ENCODE results near the gene KCNQ4. TPM values are rescaled to one million over a fixed set of nuclear protein-coding genes. Genes with fewer than 3 reads are reported as not detected.

The KCNQ4 gene
- total and polyA plus RNA-seq, 2 donors (not counting 1 experiment from before 2014, with no cell fraction given) = 0.16 to 0.20 TPM

DNA sequence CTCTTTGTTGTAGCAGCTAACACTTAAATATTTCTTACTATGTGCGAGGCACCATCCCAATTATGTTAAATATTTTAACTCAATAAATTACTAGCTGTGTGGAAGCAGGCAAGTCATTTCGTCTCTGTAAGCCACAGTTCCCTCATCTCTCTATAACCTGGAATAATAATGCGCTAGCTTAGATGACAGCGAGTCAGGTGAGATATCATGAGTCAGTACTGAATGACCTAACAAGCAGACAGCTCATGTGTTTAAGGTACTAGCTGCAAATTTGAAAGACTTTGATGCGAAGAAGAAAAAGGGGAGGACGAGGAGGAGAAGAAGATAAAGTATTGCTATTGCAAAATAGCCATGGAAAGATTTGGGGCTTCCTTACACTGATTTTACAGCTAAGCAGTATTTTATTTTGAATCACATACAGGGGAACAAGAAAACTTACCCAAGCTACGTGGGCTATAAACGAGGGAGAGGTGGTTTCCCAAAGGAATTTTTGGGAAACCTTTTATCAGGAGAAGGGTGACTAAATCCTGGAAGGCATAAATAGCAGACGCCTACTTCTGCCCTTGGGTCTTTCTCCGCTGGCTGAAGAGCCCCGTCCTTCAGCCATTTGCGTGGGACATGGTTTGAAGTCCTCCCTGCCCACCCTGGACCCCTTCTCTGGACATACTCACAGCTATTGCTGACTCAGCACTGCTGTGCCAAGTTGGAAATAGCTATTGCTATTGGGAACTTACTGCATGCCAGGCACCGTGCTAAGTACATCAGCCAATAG lies 69.7 kb downstream of the KCNQ4 start:
- no peak overlapping the region for H3K27ac Mint-ChIP-seq
- ATAC-seq (ENCODE audit: low read depth) = no peak
- intact Hi-C loops (cut with micrococcal nuclease) = loop anchor here (5.0 kb wide), 1 partner anchor 711 kb away; no protein-coding TSS in a partner anchor

DNA sequence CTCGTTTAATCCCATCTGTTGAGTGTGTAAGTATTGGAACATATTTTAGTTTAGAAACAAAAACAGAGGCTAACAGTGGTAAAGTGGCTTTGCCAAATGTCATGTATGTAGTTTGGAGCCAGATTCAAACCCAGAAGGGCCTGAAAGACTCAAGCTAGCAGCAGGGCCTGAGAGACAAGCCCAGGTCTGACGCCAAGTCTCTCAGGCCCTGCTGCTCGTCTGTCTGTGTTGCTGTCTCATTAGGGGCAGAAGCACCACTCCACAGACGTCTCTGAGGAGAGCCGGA lies 70.2 kb downstream of the KCNQ4 start:
- Histone ChIP-seq H3K9me3 (ENCODE audit: control extremely low read depth in 1 of 3, control insufficient read depth in 2 of 3, insufficient read depth in 1 of 3, low read length in 2 of 3) (no peaks in the 10 kb centered on the region), H3K36me3 (replicated peaks in 1 of 2; ENCODE audit: control extremely low read depth in 1 of 2, control insufficient read depth in 1 of 2, extremely low read depth in 1 of 2, insufficient read depth in 2 of 2, low read length in 1 of 2) (no peaks in the 10 kb centered on the region), H3K9ac (ENCODE audit: low read length) (no peak overlapping the region), H2AFZ (ENCODE audit: insufficient read depth, low read depth, low read length, poor library complexity, severe bottlenecking) (no peak overlapping the region), H3K4me3 (ENCODE audit: control extremely low read depth in 1 of 5, extremely low read depth in 1 of 5, insufficient read depth in 1 of 5, low read depth in 2 of 5, low read length in 4 of 5) (no peak overlapping the region), H3K79me2 (ENCODE audit: control insufficient read depth, insufficient read depth, low read length) (no peaks in the 10 kb centered on the region), H3K4me2 (replicated peaks; ENCODE audit: low read depth, low read length, poor library complexity, severe bottlenecking) (no peak overlapping the region), H4K20me1 (ENCODE audit: control insufficient read depth, insufficient read depth, low read length, poor library complexity, severe bottlenecking) (no peaks in the 10 kb centered on the region), H3K4me1 (ENCODE audit: control insufficient read depth in 2 of 2, insufficient read depth in 2 of 2, low read length in 2 of 2) (peaks cover 4% of the 10 kb centered on the region in 2 donors), H3K27ac (ENCODE audit: low read length in 2 of 2) (no peak overlapping the region), H3K27me3 (replicated peaks in 1 of 4; ENCODE audit: control extremely low read depth in 1 of 4, control insufficient read depth in 3 of 4, insufficient read depth in 4 of 4, low read length in 3 of 4) (peaks cover 0 to 17% (median 1%) of the 10 kb centered on the region in 4 experiments)
- CTCF ChIA-PET = interaction anchor here (0.9 to 8.7 kb wide), 7 partner anchors 9 to 262 kb away, joined by 3 to 193 read pairs (median 4); no protein-coding TSS in a partner anchor
- Mint-ChIP-seq H3K4me1 (peaks cover 6% of the 10 kb centered on the region), H3K27me3 (peaks cover 9% of the 10 kb centered on the region), H3K27ac (no peak overlapping the region), H3K9me3 (ENCODE audit: insufficient read depth) (no peaks in the 10 kb centered on the region), H3K4me3 (no peak overlapping the region)
- ATAC-seq (ENCODE audit: low read depth) = no peak
- no peak for DNase-seq
- 92% methylated on average over 5 of the region's 5 CpGs for WGBS (ENCODE audit: insufficient coverage)
- POLR2A ChIA-PET = no interaction called here
- intact Hi-C loops (cut with micrococcal nuclease) = loop anchor here (5.0 kb wide), 1 partner anchor 712 kb away; no protein-coding TSS in a partner anchor
- no peak for TF ChIP-seq EZH2 (IDR thresholded peaks at IDR 0.05; ENCODE audit: borderline replicate concordance, insufficient read depth, low read depth, low read length, poor library complexity, severe bottlenecking)
- TF ChIP-seq, protein P1, sequence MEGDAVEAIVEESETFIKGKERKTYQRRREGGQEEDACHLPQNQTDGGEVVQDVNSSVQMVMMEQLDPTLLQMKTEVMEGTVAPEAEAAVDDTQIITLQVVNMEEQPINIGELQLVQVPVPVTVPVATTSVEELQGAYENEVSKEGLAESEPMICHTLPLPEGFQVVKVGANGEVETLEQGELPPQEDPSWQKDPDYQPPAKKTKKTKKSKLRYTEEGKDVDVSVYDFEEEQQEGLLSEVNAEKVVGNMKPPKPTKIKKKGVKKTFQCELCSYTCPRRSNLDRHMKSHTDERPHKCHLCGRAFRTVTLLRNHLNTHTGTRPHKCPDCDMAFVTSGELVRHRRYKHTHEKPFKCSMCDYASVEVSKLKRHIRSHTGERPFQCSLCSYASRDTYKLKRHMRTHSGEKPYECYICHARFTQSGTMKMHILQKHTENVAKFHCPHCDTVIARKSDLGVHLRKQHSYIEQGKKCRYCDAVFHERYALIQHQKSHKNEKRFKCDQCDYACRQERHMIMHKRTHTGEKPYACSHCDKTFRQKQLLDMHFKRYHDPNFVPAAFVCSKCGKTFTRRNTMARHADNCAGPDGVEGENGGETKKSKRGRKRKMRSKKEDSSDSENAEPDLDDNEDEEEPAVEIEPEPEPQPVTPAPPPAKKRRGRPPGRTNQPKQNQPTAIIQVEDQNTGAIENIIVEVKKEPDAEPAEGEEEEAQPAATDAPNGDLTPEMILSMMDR (IDR thresholded peaks at IDR 0.05) = no peak

More for the DNA sequence above, 69.7 kb downstream of the KCNQ4 start:
- H3K4me3 ChIP-seq (ENCODE audit: control extremely low read depth in 1 of 5, extremely low read depth in 1 of 5, insufficient read depth in 1 of 5, low read depth in 2 of 5, low read length in 4 of 5) = no peak overlapping the region
- no peaks in the 10 kb centered on the region for H4K20me1 ChIP-seq (ENCODE audit: control insufficient read depth, insufficient read depth, low read length, poor library complexity, severe bottlenecking)
- no peak overlapping the region for H3K4me2 ChIP-seq (replicated peaks; ENCODE audit: low read depth, low read length, poor library complexity, severe bottlenecking)
- peaks cover 0 to 15% (median 0%) of the 10 kb centered on the region in 4 experiments for H3K27me3 ChIP-seq (replicated peaks in 1 of 4; ENCODE audit: control extremely low read depth in 1 of 4, control insufficient read depth in 3 of 4, insufficient read depth in 4 of 4, low read length in 3 of 4)
- ChIA-PET CTCF (interaction anchor here (0.9 to 8.7 kb wide), 7 partner anchors 9 to 262 kb away, joined by 3 to 193 read pairs (median 4); no protein-coding TSS in a partner anchor), POLR2A (interaction anchor here (0.6 kb wide), 1 partner anchor 116 kb away, joined by 9 read pairs; no protein-coding TSS in a partner anchor)
- H3K9me3 ChIP-seq (ENCODE audit: control extremely low read depth in 1 of 3, control insufficient read depth in 2 of 3, insufficient read depth in 1 of 3, low read length in 2 of 3) = no peaks in the 10 kb centered on the region
- no peak for DNase-seq
- peaks cover 4% of the 10 kb centered on the region in 2 donors for H3K4me1 ChIP-seq (ENCODE audit: control insufficient read depth in 2 of 2, insufficient read depth in 2 of 2, low read length in 2 of 2)
- H3K9ac ChIP-seq (ENCODE audit: low read length) = no peak overlapping the region
- H2AFZ ChIP-seq (ENCODE audit: insufficient read depth, low read depth, low read length, poor library complexity, severe bottlenecking) = no peak overlapping the region
- Mint-ChIP-seq H3K4me1 (peaks cover 6% of the 10 kb centered on the region), H3K4me3 (no peak overlapping the region), H3K9me3 (ENCODE audit: insufficient read depth) (no peaks in the 10 kb centered on the region), H3K27me3 (peaks cover 8% of the 10 kb centered on the region)
- H3K36me3 ChIP-seq (replicated peaks in 1 of 2; ENCODE audit: control extremely low read depth in 1 of 2, control insufficient read depth in 1 of 2, extremely low read depth in 1 of 2, insufficient read depth in 2 of 2, low read length in 1 of 2) = no peaks in the 10 kb centered on the region
- no peak for TF ChIP-seq EZH2 (IDR thresholded peaks at IDR 0.05; ENCODE audit: borderline replicate concordance, insufficient read depth, low read depth, low read length, poor library complexity, severe bottlenecking)
- TF ChIP-seq, protein P1 (IDR thresholded peaks at IDR 0.05) = no peak
- no peaks in the 10 kb centered on the region for H3K79me2 ChIP-seq (ENCODE audit: control insufficient read depth, insufficient read depth, low read length)
- 100% methylated on average over 5 of the region's 13 CpGs for WGBS (ENCODE audit: insufficient coverage)
- no peak overlapping the region for H3K27ac ChIP-seq (ENCODE audit: low read length in 2 of 2)

All from B cell (primary cell).